Activated naive CD4-positive, alpha-beta T cell treated with anti-CD3 and anti-CD28 coated beads for 36 hours (primary cell): ENCODE data around the gene NSA2. TPM values are rescaled to one million over a fixed set of nuclear protein-coding genes. Genes with fewer than 3 reads are reported as not detected.
"Not testable (repeated sequence)": the region's sequence is repeated elsewhere in the genome, so short reads cannot be mapped to it uniquely, and the experiment has no call there.

Experiments used
- CTCF ChIA-PET: fragments of 350-600 bp; sonication (Branson Sonifier 250); formaldehyde crosslinking; loops from one replicate; lab custom pipeline; 2021; ENCODE audit warnings: antibody characterized with exemption; lab: Charles Lee
- DNase-seq: peaks from one replicate; pipeline ENCODE4 v3.0.0-alpha.2; 2020
- H3K27ac Mint-ChIP-seq: one replicate; pipeline ENCODE4 v1.8.0; 2021; ENCODE audit warnings: mild to moderate bottlenecking, mixed read lengths
- H3K27me3 Mint-ChIP-seq: one replicate; pipeline ENCODE4 v1.8.0; 2021; ENCODE audit warnings: low read depth, mixed read lengths
- H3K36me3 Mint-ChIP-seq: one replicate; pipeline ENCODE4 v1.8.0; 2021; ENCODE audit warnings: low read depth, mixed read lengths
- H3K4me1 Mint-ChIP-seq: one replicate; pipeline ENCODE4 v1.8.0; 2021; ENCODE audit warnings: low read depth, mixed read lengths
- H3K4me3 Mint-ChIP-seq: one replicate; pipeline ENCODE4 v1.8.0; 2021; ENCODE audit warnings: mild to moderate bottlenecking, moderate library complexity, mixed read lengths
- H3K9me3 Mint-ChIP-seq: one replicate; pipeline ENCODE4 v1.8.0; 2021; ENCODE audit warnings: mixed read lengths
- intact Hi-C: fragments of 100-400 bp; cut with micrococcal nuclease; formaldehyde crosslinking; loops from one replicate; pipeline ENCODE4 v1.15.1; 2023
- total RNA-seq, 2 experiments: library from RNA; stranded (reverse); gene quantifications; one replicate each; pipeline ENCODE4 v1.2.3, GENCODE V29; 2021

NSA2 gene
- 100 to 1,000 TPM; 119 to 121 TPM for total RNA-seq

GRCh38 chr5:74766849-74767578, at the start of gene NSA2, which contains the start of gene GFM2:
NSA2 (plus strand) TSS chr5:74767249; CDS start chr5:74767361, 112 bp downstream.
GFM2 (minus strand) TSS chr5:74767117; CDS start chr5:74763742, 3,375 bp downstream.
- Mint-ChIP-seq H3K36me3 (peaks cover 23% of the 10 kb centered on the region), H3K9me3 (no peaks in the 10 kb centered on the region), H3K27me3 (no peaks in the 10 kb centered on the region), H3K27ac (peak within 1 kb of the TSS; percentile 93), H3K4me1 (peaks cover 39% of the 10 kb centered on the region), H3K4me3 (peak within 1 kb of the TSS; percentile 99)
- intact Hi-C loops = loop anchor here (1.0 to 5.0 kb wide), 10 partner anchors 82 to 1410 kb away; partner anchors contain the start of genes ANKRA2, BTF3, CERT1 and FAM169A
- CTCF ChIA-PET = interaction anchor here (0.6 to 1.2 kb wide), 3 partner anchors 11 to 910 kb away, joined by 3 read pairs; no protein-coding TSS in a partner anchor
- DNase-seq = peak; percentile 96

- intact Hi-C loops = loop anchor here (2.0 kb wide), 1 partner anchor 201 kb away; no protein-coding TSS in a partner anchor
- Mint-ChIP-seq H3K27me3 (no peaks in the 10 kb centered on the region), H3K9me3 (no peaks in the 10 kb centered on the region), H3K4me3 (no peak overlapping the region), H3K36me3 (peaks cover 33% of the 10 kb centered on the region), H3K4me1 (no peaks in the 10 kb centered on the region), H3K27ac (no peak overlapping the region)
- CTCF ChIA-PET = no interaction called here
- DNase-seq = no peak
These were observed 49.5 kb upstream of the NSA2 start for GRCh38 chr5:74717596-74717995.

GRCh38 chr5:74722271-74722670, 44.8 kb upstream of the NSA2 start:
- CTCF ChIA-PET = interaction anchor here (0.7 kb wide), 1 partner anchor 10 kb away, joined by 3 read pairs; no protein-coding TSS in a partner anchor
- Mint-ChIP-seq H3K4me3 (no peak overlapping the region), H3K36me3 (peaks cover 39% of the 10 kb centered on the region), H3K4me1 (no peaks in the 10 kb centered on the region), H3K27ac (no peak overlapping the region), H3K27me3 (no peaks in the 10 kb centered on the region), H3K9me3 (no peaks in the 10 kb centered on the region)
- no peak for DNase-seq
- intact Hi-C loops = no loop called here

- Mint-ChIP-seq H3K4me3 (no peak overlapping the region), H3K9me3 (no peaks in the 10 kb centered on the region), H3K27me3 (no peaks in the 10 kb centered on the region), H3K36me3 (peaks cover 28% of the 10 kb centered on the region), H3K4me1 (no peaks in the 10 kb centered on the region), H3K27ac (no peak overlapping the region)
- no peak for DNase-seq
- intact Hi-C loops = no loop called here
- CTCF ChIA-PET = no interaction called here
These were observed 41.7 kb upstream of the NSA2 start for GRCh38 chr5:74725331-74725730.

GRCh38 chr5:74736759-74737158, 30.3 kb upstream of the NSA2 start:
- Mint-ChIP-seq H3K4me3 (no peak overlapping the region), H3K9me3 (no peaks in the 10 kb centered on the region), H3K36me3 (peaks cover 19% of the 10 kb centered on the region), H3K27me3 (no peaks in the 10 kb centered on the region), H3K27ac (no peak overlapping the region), H3K4me1 (no peaks in the 10 kb centered on the region)
- DNase-seq = no peak
- CTCF ChIA-PET = interaction anchor here (0.7 kb wide), 1 partner anchor 341 kb away, joined by 3 read pairs; no protein-coding TSS in a partner anchor
- intact Hi-C loops = no loop called here

- intact Hi-C loops = no loop called here
- H3K9me3 Mint-ChIP-seq = no peaks in the 10 kb centered on the region
- H3K4me3 Mint-ChIP-seq = no peak overlapping the region
- no peaks in the 10 kb centered on the region for H3K27me3 Mint-ChIP-seq
- peaks cover 19% of the 10 kb centered on the region for H3K36me3 Mint-ChIP-seq
- no peak overlapping the region for H3K27ac Mint-ChIP-seq
- H3K4me1 Mint-ChIP-seq = no peaks in the 10 kb centered on the region
- DNase-seq = no peak
- CTCF ChIA-PET = no interaction called here
These were observed 28.6 kb upstream of the NSA2 start for GRCh38 chr5:74738406-74738805.

- H3K27me3 Mint-ChIP-seq, CTCF ChIA-PET: not testable (repeated sequence)
These were observed 18.3 kb upstream of the NSA2 start for GRCh38 chr5:74748742-74749141.

GRCh38 chr5:74761241-74761640, 5.8 kb upstream of the NSA2 start:
- Mint-ChIP-seq H3K27ac (no peak overlapping the region), H3K36me3 (peaks cover 26% of the 10 kb centered on the region)
- CTCF ChIA-PET = no interaction called here

More at GRCh38 chr5:74748742-74749141, 18.3 kb upstream of the NSA2 start:
- intact Hi-C loops, H3K4me3 Mint-ChIP-seq, H3K9me3 Mint-ChIP-seq, H3K27ac Mint-ChIP-seq, H3K4me1 Mint-ChIP-seq, DNase-seq: not testable (repeated sequence)
- peaks cover 35% of the 10 kb centered on the region for H3K36me3 Mint-ChIP-seq

GRCh38 chr5:74762599-74762998, 4.5 kb upstream of the NSA2 start:
- H3K27ac Mint-ChIP-seq = peak overlapping the region; percentile 36

More at GRCh38 chr5:74761241-74761640, 5.8 kb upstream of the NSA2 start:
- no peak for DNase-seq
- H3K9me3 Mint-ChIP-seq = no peaks in the 10 kb centered on the region
- no peaks in the 10 kb centered on the region for H3K27me3 Mint-ChIP-seq
- H3K4me1 Mint-ChIP-seq = peaks cover 39% of the 10 kb centered on the region
- no peak overlapping the region for H3K4me3 Mint-ChIP-seq
- intact Hi-C loops = no loop called here

GRCh38 chr5:74763504-74763903, 3.5 kb upstream of the NSA2 start:
- CTCF ChIA-PET = no interaction called here
- no peak overlapping the region for H3K27ac Mint-ChIP-seq
- intact Hi-C loops = no loop called here
- H3K9me3 Mint-ChIP-seq = no peaks in the 10 kb centered on the region
- peaks cover 19% of the 10 kb centered on the region for H3K36me3 Mint-ChIP-seq
- peaks cover 50% of the 10 kb centered on the region for H3K4me1 Mint-ChIP-seq
- no peaks in the 10 kb centered on the region for H3K27me3 Mint-ChIP-seq
- DNase-seq = no peak
- H3K4me3 Mint-ChIP-seq = no peak overlapping the region

More at GRCh38 chr5:74762599-74762998, 4.5 kb upstream of the NSA2 start:
- Mint-ChIP-seq H3K36me3 (peaks cover 24% of the 10 kb centered on the region), H3K4me1 (peaks cover 44% of the 10 kb centered on the region), H3K9me3 (no peaks in the 10 kb centered on the region), H3K27me3 (no peaks in the 10 kb centered on the region), H3K4me3 (no peak overlapping the region)
- CTCF ChIA-PET = no interaction called here
- intact Hi-C loops = no loop called here
- peak; percentile 21 for DNase-seq

- CTCF ChIA-PET = no interaction called here
- intact Hi-C loops = loop anchor here (5.0 kb wide), 5 partner anchors 287 to 1412 kb away; partner anchors contain the start of genes ANKRA2, BTF3, CERT1 and GCNT4
- peaks cover 22% of the 10 kb centered on the region for H3K36me3 Mint-ChIP-seq
- H3K27me3 Mint-ChIP-seq = no peaks in the 10 kb centered on the region
- H3K9me3 Mint-ChIP-seq = no peaks in the 10 kb centered on the region
- H3K4me3 Mint-ChIP-seq = peak overlapping the region; percentile 99
- no peak overlapping the region for H3K27ac Mint-ChIP-seq
- peaks cover 53% of the 10 kb centered on the region for H3K4me1 Mint-ChIP-seq
- DNase-seq = no peak
These were observed 1.8 kb upstream of the NSA2 start for GRCh38 chr5:74765201-74765600.

GRCh38 chr5:74765929-74766328, 1.1 kb upstream of the NSA2 start:
- H3K27me3 Mint-ChIP-seq = no peaks in the 10 kb centered on the region
- peaks cover 22% of the 10 kb centered on the region for H3K36me3 Mint-ChIP-seq
- no peak for DNase-seq
- H3K4me3 Mint-ChIP-seq = peak overlapping the region; percentile 99
- intact Hi-C loops = loop anchor here (2.0 to 5.0 kb wide), 8 partner anchors 81 to 1411 kb away; partner anchors contain the start of genes ANKRA2, BTF3, CERT1 and FAM169A
- peaks cover 49% of the 10 kb centered on the region for H3K4me1 Mint-ChIP-seq
- CTCF ChIA-PET = interaction anchor here (1.2 kb wide), 1 partner anchor 18 kb away, joined by 3 read pairs; no protein-coding TSS in a partner anchor
- H3K27ac Mint-ChIP-seq = no peak overlapping the region
- H3K9me3 Mint-ChIP-seq = no peaks in the 10 kb centered on the region
